ENCODE measurements around the gene PRKCZ.
A peak's percentile ranks its signal among the peaks of the same experiment; 100 is the strongest.

The PRKCZ gene

GRCh38 chr1:2018217-2019171 is 31.7 kb upstream of the PRKCZ start:
- no peaks in the 10 kb centered on the region for H3K4me1 ChIP-seq (ENCODE audit: control insufficient read depth, insufficient read depth, low read length)
- no peak overlapping the region for H3K9ac ChIP-seq (ENCODE audit: low read length)
- H3K27me3 ChIP-seq (replicated peaks; ENCODE audit: control insufficient read depth, insufficient read depth, low read length) = peaks cover 73% of the 10 kb centered on the region
- no peak for DNase-seq (ENCODE audit: low read depth)
- H3K4me3 ChIP-seq (ENCODE audit: low read length) = no peak overlapping the region
- no peaks in the 10 kb centered on the region for H3K36me3 ChIP-seq (ENCODE audit: control insufficient read depth, insufficient read depth, low read length, severe bottlenecking)
- H3K9me3 ChIP-seq (ENCODE audit: control insufficient read depth, low read length) = no peaks in the 10 kb centered on the region

DNA sequence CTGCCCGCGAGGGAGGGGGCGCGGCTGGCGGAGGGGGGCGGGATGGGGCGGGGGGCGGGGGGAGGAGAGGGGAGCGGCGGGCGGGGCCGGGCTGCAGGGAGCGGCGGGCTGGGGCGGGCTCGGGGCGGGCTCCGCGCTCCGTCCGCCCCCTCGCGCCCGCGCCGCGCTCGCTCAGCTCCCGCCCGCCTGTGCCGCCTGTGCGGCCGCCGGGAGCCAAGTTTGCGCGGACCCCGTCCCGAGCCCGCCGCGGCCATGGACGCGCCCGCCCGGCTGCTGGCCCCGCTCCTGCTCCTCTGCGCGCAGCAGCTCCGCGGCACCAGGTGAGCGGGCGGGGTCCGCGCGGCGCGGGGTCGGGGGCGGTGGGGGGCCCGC is 31.1 kb upstream of the PRKCZ start, which contains the start of gene GABRD:
GABRD (plus strand) TSS at position 174 of the 372 bp plus-strand sequence; CDS start at position 253, 79 bp downstream.
- DNase-seq (ENCODE audit: low read depth) = peak; percentile 33
- Histone ChIP-seq H3K4me3 (ENCODE audit: low read length) (no peak within 1 kb of the TSS), H3K36me3 (ENCODE audit: control insufficient read depth, insufficient read depth, low read length, severe bottlenecking) (no peaks in the 10 kb centered on the region), H3K27me3 (replicated peaks; ENCODE audit: control insufficient read depth, insufficient read depth, low read length) (peaks cover 75% of the 10 kb centered on the region), H3K9ac (ENCODE audit: low read length) (no peak within 1 kb of the TSS), H3K4me1 (ENCODE audit: control insufficient read depth, insufficient read depth, low read length) (no peaks in the 10 kb centered on the region), H3K9me3 (ENCODE audit: control insufficient read depth, low read length) (no peaks in the 10 kb centered on the region)

- peak; percentile 27 for DNase-seq (ENCODE audit: low read depth)
- peaks cover 75% of the 10 kb centered on the region for H3K27me3 ChIP-seq (replicated peaks; ENCODE audit: control insufficient read depth, insufficient read depth, low read length)
- H3K4me1 ChIP-seq (ENCODE audit: control insufficient read depth, insufficient read depth, low read length) = no peaks in the 10 kb centered on the region
- H3K9me3 ChIP-seq (ENCODE audit: control insufficient read depth, low read length) = no peaks in the 10 kb centered on the region
- no peaks in the 10 kb centered on the region for H3K36me3 ChIP-seq (ENCODE audit: control insufficient read depth, insufficient read depth, low read length, severe bottlenecking)
- no peak overlapping the region for H3K4me3 ChIP-seq (ENCODE audit: low read length)
- no peak overlapping the region for H3K9ac ChIP-seq (ENCODE audit: low read length)
Measured at GRCh38 chr1:2019571-2020309, 30.5 kb upstream of the PRKCZ start.

DNA sequence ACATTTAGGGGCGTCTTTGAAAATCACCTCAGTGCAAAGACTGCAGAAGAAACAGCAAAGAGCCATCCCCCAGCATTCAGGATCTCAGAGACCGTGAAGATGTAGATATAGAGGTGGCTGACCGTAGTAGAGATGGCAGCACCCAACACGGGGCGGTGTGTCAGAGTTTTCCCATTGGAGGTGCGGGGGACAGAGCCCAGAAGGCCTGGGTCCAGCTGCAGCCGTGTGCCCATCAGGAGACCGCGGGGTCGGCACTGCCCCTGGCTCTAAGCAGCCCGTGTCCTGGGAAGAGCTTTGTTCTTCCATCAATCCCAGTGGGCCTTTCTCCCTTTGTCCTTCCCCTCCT is 29.9 kb upstream of the PRKCZ start:
- Histone ChIP-seq H3K4me3 (ENCODE audit: low read length) (no peak overlapping the region), H3K27me3 (replicated peaks; ENCODE audit: control insufficient read depth, insufficient read depth, low read length) (peaks cover 76% of the 10 kb centered on the region), H3K9me3 (ENCODE audit: control insufficient read depth, low read length) (no peaks in the 10 kb centered on the region), H3K36me3 (ENCODE audit: control insufficient read depth, insufficient read depth, low read length, severe bottlenecking) (no peaks in the 10 kb centered on the region), H3K9ac (ENCODE audit: low read length) (no peak overlapping the region), H3K4me1 (ENCODE audit: control insufficient read depth, insufficient read depth, low read length) (no peaks in the 10 kb centered on the region)
- no peak for DNase-seq (ENCODE audit: low read depth)

DNA sequence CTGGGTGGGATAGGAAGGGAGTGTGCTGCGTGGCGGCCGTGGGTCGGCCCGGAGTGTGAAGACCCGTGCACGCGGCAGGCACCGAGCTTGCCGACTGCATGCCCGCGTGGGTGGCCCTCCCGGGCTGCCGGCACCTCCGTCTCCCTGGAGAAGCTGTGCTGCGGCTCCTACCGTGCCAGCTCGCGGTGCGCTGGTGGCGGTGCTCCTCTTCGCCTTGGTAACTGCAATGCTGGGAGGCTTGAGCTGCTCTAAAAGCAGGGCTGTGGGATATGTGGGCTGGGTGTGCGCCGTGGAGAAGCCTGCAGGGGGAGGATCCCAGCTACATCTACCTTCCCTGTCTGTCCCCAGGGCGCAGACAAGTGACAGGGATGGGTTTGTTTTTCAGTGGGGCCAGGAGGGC is 28.7 kb upstream of the PRKCZ start:
- Histone ChIP-seq H3K9ac (ENCODE audit: low read length) (no peak overlapping the region), H3K27me3 (replicated peaks; ENCODE audit: control insufficient read depth, insufficient read depth, low read length) (peaks cover 72% of the 10 kb centered on the region), H3K9me3 (ENCODE audit: control insufficient read depth, low read length) (no peaks in the 10 kb centered on the region), H3K36me3 (ENCODE audit: control insufficient read depth, insufficient read depth, low read length, severe bottlenecking) (no peaks in the 10 kb centered on the region), H3K4me1 (ENCODE audit: control insufficient read depth, insufficient read depth, low read length) (no peaks in the 10 kb centered on the region), H3K4me3 (ENCODE audit: low read length) (no peak overlapping the region)
- no peak for DNase-seq (ENCODE audit: low read depth)

DNA sequence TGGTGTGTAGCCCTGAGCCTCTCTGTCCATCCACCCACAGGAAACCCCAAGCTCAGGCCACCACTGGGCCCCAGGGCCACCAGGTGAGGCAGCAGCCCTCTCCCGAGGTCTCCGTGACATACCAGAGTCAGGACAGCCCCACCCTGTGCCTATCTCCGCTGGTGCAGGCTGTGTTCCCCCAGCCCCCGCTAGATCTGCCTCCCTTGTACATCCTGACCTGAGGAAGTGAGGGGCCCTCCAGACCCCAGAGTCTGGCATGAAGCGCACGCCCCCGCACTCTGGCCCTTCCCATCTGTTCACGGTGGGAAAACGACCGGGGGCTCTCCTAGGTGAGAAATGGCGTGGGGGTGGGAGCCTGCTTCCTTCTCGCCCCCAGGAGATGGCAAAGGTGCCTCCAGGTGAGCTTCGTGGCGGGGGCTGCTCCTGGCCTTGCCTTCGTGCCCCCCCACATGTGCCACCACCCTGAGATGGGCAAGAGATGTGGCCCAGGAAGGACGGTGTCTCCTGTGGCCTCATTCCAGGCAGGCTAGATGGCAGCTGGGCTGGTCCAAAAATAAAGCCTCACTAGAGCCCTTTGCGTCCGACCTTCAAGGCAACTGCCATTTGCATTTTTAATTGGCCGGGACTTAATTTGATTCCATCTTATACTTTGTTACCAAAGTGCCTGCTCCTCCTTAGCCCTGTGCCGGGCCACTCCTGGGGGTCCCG is 28.0 kb upstream of the PRKCZ start:
- no peaks in the 10 kb centered on the region for H3K4me1 ChIP-seq (ENCODE audit: control insufficient read depth, insufficient read depth, low read length)
- no peaks in the 10 kb centered on the region for H3K36me3 ChIP-seq (ENCODE audit: control insufficient read depth, insufficient read depth, low read length, severe bottlenecking)
- no peak overlapping the region for H3K4me3 ChIP-seq (ENCODE audit: low read length)
- H3K27me3 ChIP-seq (replicated peaks; ENCODE audit: control insufficient read depth, insufficient read depth, low read length) = peaks cover 70% of the 10 kb centered on the region
- DNase-seq (ENCODE audit: low read depth) = no peak
- no peaks in the 10 kb centered on the region for H3K9me3 ChIP-seq (ENCODE audit: control insufficient read depth, low read length)
- no peak overlapping the region for H3K9ac ChIP-seq (ENCODE audit: low read length)

GRCh38 chr1:2023187-2023586 is 27.0 kb upstream of the PRKCZ start:
- Histone ChIP-seq H3K4me3 (ENCODE audit: low read length) (no peak overlapping the region), H3K9me3 (ENCODE audit: control insufficient read depth, low read length) (no peaks in the 10 kb centered on the region), H3K9ac (ENCODE audit: low read length) (no peak overlapping the region), H3K4me1 (ENCODE audit: control insufficient read depth, insufficient read depth, low read length) (no peaks in the 10 kb centered on the region), H3K27me3 (replicated peaks; ENCODE audit: control insufficient read depth, insufficient read depth, low read length) (peaks cover 62% of the 10 kb centered on the region), H3K36me3 (ENCODE audit: control insufficient read depth, insufficient read depth, low read length, severe bottlenecking) (no peaks in the 10 kb centered on the region)
- DNase-seq (ENCODE audit: low read depth) = no peak

DNA sequence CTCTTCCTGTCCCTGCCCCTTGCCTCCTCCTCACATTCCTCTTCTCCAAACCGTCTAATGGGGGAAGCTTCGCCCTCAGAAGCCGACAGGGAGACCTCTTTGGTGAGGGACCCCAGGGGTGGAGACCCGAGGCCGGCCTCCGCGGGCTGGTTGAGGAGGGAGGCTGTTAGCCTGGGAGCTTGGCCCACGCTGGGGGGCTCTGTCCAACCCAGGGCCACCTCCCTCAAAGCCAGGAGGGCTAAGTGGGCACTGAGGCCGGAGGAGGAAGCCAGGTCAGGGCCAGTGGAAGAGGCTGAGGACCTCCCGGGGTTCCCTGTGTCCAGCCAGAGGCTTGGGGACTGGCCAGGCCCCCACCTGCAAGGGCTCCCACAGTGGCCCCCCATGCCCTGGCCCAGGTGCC is 25.8 kb upstream of the PRKCZ start:
- Histone ChIP-seq H3K9ac (ENCODE audit: low read length) (no peak overlapping the region), H3K4me3 (ENCODE audit: low read length) (no peak overlapping the region), H3K4me1 (ENCODE audit: control insufficient read depth, insufficient read depth, low read length) (no peaks in the 10 kb centered on the region), H3K27me3 (replicated peaks; ENCODE audit: control insufficient read depth, insufficient read depth, low read length) (peaks cover 60% of the 10 kb centered on the region), H3K36me3 (ENCODE audit: control insufficient read depth, insufficient read depth, low read length, severe bottlenecking) (no peaks in the 10 kb centered on the region), H3K9me3 (ENCODE audit: control insufficient read depth, low read length) (no peaks in the 10 kb centered on the region)
- DNase-seq (ENCODE audit: low read depth) = no peak

DNA sequence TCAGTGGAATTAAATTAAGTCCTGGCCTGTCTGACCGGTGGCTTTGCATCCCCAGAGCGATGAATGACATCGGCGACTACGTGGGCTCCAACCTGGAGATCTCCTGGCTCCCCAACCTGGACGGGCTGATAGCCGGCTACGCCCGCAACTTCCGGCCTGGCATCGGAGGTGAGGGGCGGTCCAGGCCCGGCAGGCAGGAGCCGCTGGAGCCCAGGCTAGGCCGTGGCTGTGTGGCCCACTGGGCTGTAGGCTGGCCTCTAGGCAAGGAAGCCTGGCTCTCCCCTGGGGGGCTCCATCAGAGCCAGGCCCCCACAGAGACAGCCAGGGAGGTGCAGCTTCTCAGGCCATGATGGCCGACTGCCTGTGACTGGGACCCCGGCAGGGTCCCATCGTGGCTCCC is 25.3 kb upstream of the PRKCZ start:
- H3K36me3 ChIP-seq (ENCODE audit: control insufficient read depth, insufficient read depth, low read length, severe bottlenecking) = no peaks in the 10 kb centered on the region
- DNase-seq (ENCODE audit: low read depth) = no peak
- H3K4me1 ChIP-seq (ENCODE audit: control insufficient read depth, insufficient read depth, low read length) = no peaks in the 10 kb centered on the region
- peaks cover 59% of the 10 kb centered on the region for H3K27me3 ChIP-seq (replicated peaks; ENCODE audit: control insufficient read depth, insufficient read depth, low read length)
- H3K9me3 ChIP-seq (ENCODE audit: control insufficient read depth, low read length) = no peaks in the 10 kb centered on the region
- no peak overlapping the region for H3K4me3 ChIP-seq (ENCODE audit: low read length)
- H3K9ac ChIP-seq (ENCODE audit: low read length) = no peak overlapping the region

GRCh38 chr1:2025491-2025981 is 24.7 kb upstream of the PRKCZ start:
- H3K9ac ChIP-seq (ENCODE audit: low read length) = no peak overlapping the region
- no peaks in the 10 kb centered on the region for H3K4me1 ChIP-seq (ENCODE audit: control insufficient read depth, insufficient read depth, low read length)
- no peaks in the 10 kb centered on the region for H3K36me3 ChIP-seq (ENCODE audit: control insufficient read depth, insufficient read depth, low read length, severe bottlenecking)
- no peak for DNase-seq (ENCODE audit: low read depth)
- H3K4me3 ChIP-seq (ENCODE audit: low read length) = no peak overlapping the region
- H3K9me3 ChIP-seq (ENCODE audit: control insufficient read depth, low read length) = no peaks in the 10 kb centered on the region
- H3K27me3 ChIP-seq (replicated peaks; ENCODE audit: control insufficient read depth, insufficient read depth, low read length) = peaks cover 58% of the 10 kb centered on the region

All from adipocyte (in vitro differentiated cells).